Thoracic aorta (tissue), 2 donors: Measurements from ENCODE around the gene RAD9B. TPM values are rescaled to one million over a fixed set of nuclear protein-coding genes. Genes with fewer than 3 reads are reported as not detected.
"Not testable (repeated sequence)": the region's sequence is repeated elsewhere in the genome, so short reads cannot be mapped to it uniquely, and the experiment has no call there.

Source experiments
- ATAC-seq: fragments of 150-250 bp; one replicate; pipeline ENCODE4 v1.8.0; 2017; ENCODE audit warnings: low read depth; ENCODE audit not compliant: insufficient number of reproducible peaks, low FRiP score
- DNase-seq: peaks from one replicate; pipeline ENCODE4 v3.0.0-alpha.2; 2020; ENCODE audit warnings: low spot score
- H3K27ac ChIP-seq, 2 donors: fragments of 200-600 bp; sonication (generic); 1 replicate in 1 of 2; 2 replicates in 1 of 2; pipeline ENCODE4 v1.5.1; 2016; ENCODE audit warnings: mild to moderate bottlenecking in 2 of 2, moderate library complexity in 2 of 2
- H3K27me3 ChIP-seq: fragments of 200-600 bp; sonication (generic); replicated peaks from 2 replicates; pipeline ENCODE4 v1.6.0; 2016; ENCODE audit warnings: mild to moderate bottlenecking; ENCODE audit not compliant: insufficient read depth
- H3K36me3 ChIP-seq: fragments of 200-600 bp; sonication (generic); one replicate; pipeline ENCODE4 v1.5.1; 2016
- H3K4me1 ChIP-seq, 2 donors: fragments of 200-600 bp; sonication (generic); 1 replicate in 1 of 2; 2 replicates in 1 of 2; pipeline versions ENCODE4 v1.5.1 to v1.6.0; 2016; ENCODE audit warnings: low read depth in 2 of 2, mild to moderate bottlenecking in 1 of 2; ENCODE audit not compliant: control insufficient read depth in 1 of 2
- H3K4me3 ChIP-seq: fragments of 200-600 bp; sonication (generic); 2 replicates; pipeline ENCODE4 v1.5.1; 2016; ENCODE audit warnings: mild to moderate bottlenecking
- H3K9me3 ChIP-seq: fragments of 200-600 bp; sonication (generic); 2 replicates; pipeline ENCODE4 v1.5.1; 2016
- total RNA-seq, 2 donors: library from RNA; depleted of rRNA; stranded (reverse); fragments of >200 nt; gene quantifications; one replicate each; pipeline versions ENCODE4 v1.1.0 to v1.2.3, GENCODE V29; 2016
- TF ChIP-seq, protein P1 (sequence below): fragments of 200-600 bp; sonication (generic); IDR thresholded peaks from one replicate; pipeline ENCODE4 v1.5.1; 2019; ENCODE audit warnings: antibody characterized with exemption

Gene RAD9B
- total RNA-seq, 2 donors from 2014 or later = 0.21 TPM; not detected in 1

DNA sequence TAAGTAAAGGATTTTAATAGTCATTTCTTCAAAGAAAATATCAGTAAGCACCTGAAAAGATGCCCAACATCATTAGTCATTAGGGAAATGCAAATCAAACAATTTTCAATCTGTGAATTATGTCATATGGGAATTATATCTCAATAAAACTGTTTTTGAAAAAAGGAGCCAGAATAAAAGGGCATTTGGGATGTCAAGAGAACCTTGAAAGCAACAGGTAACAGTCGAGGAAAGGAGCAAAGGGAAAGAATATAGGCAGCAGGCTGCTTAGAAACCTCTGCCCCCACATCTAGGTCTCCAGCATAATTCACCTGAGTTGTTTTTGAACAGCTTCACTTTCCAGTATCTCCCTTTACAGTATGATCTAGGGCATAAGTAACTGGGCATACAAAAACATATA is 12.2 kb downstream of the RAD9B start:
- no peaks in the 10 kb centered on the region for H3K9me3 ChIP-seq
- TF ChIP-seq, protein P1, sequence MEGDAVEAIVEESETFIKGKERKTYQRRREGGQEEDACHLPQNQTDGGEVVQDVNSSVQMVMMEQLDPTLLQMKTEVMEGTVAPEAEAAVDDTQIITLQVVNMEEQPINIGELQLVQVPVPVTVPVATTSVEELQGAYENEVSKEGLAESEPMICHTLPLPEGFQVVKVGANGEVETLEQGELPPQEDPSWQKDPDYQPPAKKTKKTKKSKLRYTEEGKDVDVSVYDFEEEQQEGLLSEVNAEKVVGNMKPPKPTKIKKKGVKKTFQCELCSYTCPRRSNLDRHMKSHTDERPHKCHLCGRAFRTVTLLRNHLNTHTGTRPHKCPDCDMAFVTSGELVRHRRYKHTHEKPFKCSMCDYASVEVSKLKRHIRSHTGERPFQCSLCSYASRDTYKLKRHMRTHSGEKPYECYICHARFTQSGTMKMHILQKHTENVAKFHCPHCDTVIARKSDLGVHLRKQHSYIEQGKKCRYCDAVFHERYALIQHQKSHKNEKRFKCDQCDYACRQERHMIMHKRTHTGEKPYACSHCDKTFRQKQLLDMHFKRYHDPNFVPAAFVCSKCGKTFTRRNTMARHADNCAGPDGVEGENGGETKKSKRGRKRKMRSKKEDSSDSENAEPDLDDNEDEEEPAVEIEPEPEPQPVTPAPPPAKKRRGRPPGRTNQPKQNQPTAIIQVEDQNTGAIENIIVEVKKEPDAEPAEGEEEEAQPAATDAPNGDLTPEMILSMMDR = no peak
- no peak overlapping the region for H3K27ac ChIP-seq
- no peak for ATAC-seq
- H3K27me3 ChIP-seq = no peaks in the 10 kb centered on the region
- DNase-seq = no peak
- no peaks in the 10 kb centered on the region for H3K36me3 ChIP-seq
- H3K4me3 ChIP-seq = no peak overlapping the region
- H3K4me1 ChIP-seq = no peaks in the 10 kb centered on the region

DNA sequence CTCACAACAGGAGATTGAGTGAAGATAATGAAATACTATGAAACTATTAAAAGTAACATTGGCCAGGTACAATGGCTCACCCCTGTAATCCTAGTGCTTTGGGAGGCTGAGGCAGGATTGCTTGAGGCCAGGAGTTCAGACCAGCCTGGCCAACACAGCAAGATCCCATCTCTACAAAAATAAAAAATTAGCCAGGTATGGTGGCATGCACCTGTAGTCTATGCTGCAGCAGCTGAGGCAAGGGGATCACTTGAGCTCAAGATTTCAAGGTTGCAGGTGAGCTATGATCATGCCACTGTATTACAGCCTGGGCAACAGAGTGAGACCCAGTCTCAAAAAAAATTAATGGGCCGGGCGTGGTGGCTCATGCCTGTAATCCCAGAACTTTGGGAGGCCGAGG is 14.9 kb downstream of the RAD9B start:
- TF ChIP-seq, protein P1 = no peak

GRCh38 chr12:110518014-110518413 is 15.9 kb downstream of the RAD9B start:
- not testable (repeated sequence) for H3K4me1 ChIP-seq, H3K36me3 ChIP-seq, ATAC-seq, DNase-seq, H3K4me3 ChIP-seq, H3K27ac ChIP-seq, H3K9me3 ChIP-seq, H3K27me3 ChIP-seq

More for the DNA sequence above, 14.9 kb downstream of the RAD9B start:
- Histone ChIP-seq H3K36me3 (no peaks in the 10 kb centered on the region), H3K9me3 (no peaks in the 10 kb centered on the region), H3K27me3 (no peaks in the 10 kb centered on the region), H3K27ac (no peak overlapping the region), H3K4me1 (no peaks in the 10 kb centered on the region), H3K4me3 (no peak overlapping the region)
- DNase-seq (no peak), ATAC-seq (no peak)

GRCh38 chr12:110520876-110521712 is 19.0 kb downstream of the RAD9B start:
- not testable (repeated sequence) for ATAC-seq, H3K4me1 ChIP-seq, DNase-seq, H3K4me3 ChIP-seq, H3K27ac ChIP-seq, H3K9me3 ChIP-seq, H3K36me3 ChIP-seq, H3K27me3 ChIP-seq

DNA sequence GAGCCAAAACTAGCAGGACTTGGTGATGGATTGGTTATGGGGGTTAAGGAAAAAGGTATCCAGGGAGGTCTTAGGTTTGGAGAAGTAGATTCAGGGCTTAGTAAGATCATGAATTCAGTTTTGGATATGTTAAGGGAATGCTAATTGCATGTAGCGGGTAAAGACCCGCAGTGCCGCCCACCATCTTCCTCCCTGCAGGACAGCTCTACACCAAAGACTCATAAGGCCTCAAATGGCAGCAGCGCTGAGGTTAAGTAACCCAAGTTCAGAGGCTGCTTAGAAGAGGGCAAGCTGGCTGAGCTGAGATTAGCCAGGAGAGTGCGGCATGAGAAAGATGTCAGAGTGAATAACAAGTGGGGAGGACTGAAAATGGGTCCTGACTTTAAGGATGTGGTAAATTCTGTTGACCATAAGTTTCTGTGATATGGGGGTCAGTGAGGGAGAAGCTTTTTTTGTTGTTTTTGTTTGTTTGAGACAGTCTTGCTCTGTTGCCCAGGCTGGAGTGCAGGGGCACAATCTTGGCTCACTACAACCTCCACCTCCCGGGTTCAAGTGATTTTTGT is 26.2 kb downstream of the RAD9B start:
- Histone ChIP-seq H3K27ac (no peak overlapping the region), H3K9me3 (no peaks in the 10 kb centered on the region), H3K4me3 (no peak overlapping the region), H3K4me1 (peaks cover 10 to 14% of the 10 kb centered on the region in 2 donors), H3K36me3 (no peaks in the 10 kb centered on the region), H3K27me3 (no peaks in the 10 kb centered on the region)
- no peak for ATAC-seq
- DNase-seq = no peak
- TF ChIP-seq, protein P1 = no peak

DNA sequence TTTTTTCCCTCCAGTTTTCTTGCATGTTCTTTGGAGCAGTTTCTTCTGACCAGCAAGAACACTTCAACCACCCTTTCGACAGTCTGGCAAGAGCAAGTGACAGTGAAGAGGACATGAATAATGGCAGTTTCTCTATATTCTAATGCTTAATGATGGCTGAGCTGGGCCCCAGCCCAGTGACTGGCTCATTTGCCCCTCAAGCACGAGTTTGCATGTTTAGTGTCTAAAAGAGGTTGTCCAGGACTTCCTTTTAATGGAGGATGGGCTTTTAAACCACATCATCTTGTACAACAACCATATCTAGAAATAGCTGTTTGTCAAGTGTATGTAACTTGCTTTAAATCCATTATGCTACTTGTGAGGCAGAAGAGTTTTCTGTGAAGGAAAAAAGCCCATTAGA is 28.4 kb downstream of the RAD9B start:
- Histone ChIP-seq H3K4me1 (peaks cover 10 to 14% of the 10 kb centered on the region in 2 donors), H3K27me3 (no peaks in the 10 kb centered on the region), H3K9me3 (no peaks in the 10 kb centered on the region), H3K36me3 (no peaks in the 10 kb centered on the region), H3K27ac (no peak overlapping the region), H3K4me3 (no peak overlapping the region)
- DNase-seq (no peak), ATAC-seq (no peak)
- TF ChIP-seq, protein P1 = no peak
